HepG2 (cell line): Measurements from ENCODE around the gene RPEL1. TPM values are rescaled to one million over a fixed set of nuclear protein-coding genes. Genes with fewer than 3 reads are reported as not detected.

Source experiments
- ARNTL ChIP-seq: sonication (generic); formaldehyde crosslinking; IDR thresholded peaks from 2 replicates; pipeline ENCODE4 v1.4.0; 2020; ENCODE audit warnings: mild to moderate bottlenecking, missing genetic modification reagents
- HDAC2 ChIP-seq: sonication (generic); formaldehyde crosslinking; IDR thresholded peaks from 2 replicates; pipeline ENCODE4 v1.4.0; 2020; ENCODE audit warnings: missing genetic modification reagents
- HOXA9 ChIP-seq: sonication (generic); formaldehyde crosslinking; IDR thresholded peaks from 2 replicates; pipeline ENCODE4 v1.8.1; 2022; ENCODE audit warnings: missing genetic modification reagents, mild to moderate bottlenecking, moderate library complexity, borderline replicate concordance
- KAT8 ChIP-seq: IDR thresholded peaks from 2 replicates; pipeline ENCODE4 v1.6.1; 2016; ENCODE audit warnings: missing genetic modification reagents, missing compliant biosample characterization
- KDM5B ChIP-seq: sonication (generic); formaldehyde crosslinking; IDR thresholded peaks from 2 replicates; pipeline ENCODE4 v1.4.0; 2020; ENCODE audit warnings: missing genetic modification reagents, mild to moderate bottlenecking, borderline replicate concordance
- LCORL ChIP-seq, 2 experiments: fragments of 450-650 bp in 1 of 2; sonication (generic) in 1 of 2; formaldehyde crosslinking in 1 of 2; IDR thresholded peaks; 2 replicates each; pipeline versions ENCODE4 v1.5.0 to v1.6.1; 2017 to 2020; ENCODE audit warnings: antibody characterized with exemption in 1 of 2, missing genetic modification reagents in 1 of 2
- MAF1 ChIP-seq: sonication (generic); formaldehyde crosslinking; IDR thresholded peaks from 2 replicates; pipeline ENCODE4 v1.5.0; 2020; ENCODE audit warnings: missing genetic modification reagents, borderline replicate concordance
- MED1 ChIP-seq: sonication (generic); formaldehyde crosslinking; IDR thresholded peaks from 2 replicates; pipeline ENCODE4 v1.4.0; 2020; ENCODE audit warnings: missing genetic modification reagents
- MTA1 ChIP-seq: sonication (generic); formaldehyde crosslinking; IDR thresholded peaks from 2 replicates; pipeline ENCODE4 v1.4.0; 2020; ENCODE audit warnings: missing genetic modification reagents, mild to moderate bottlenecking, borderline replicate concordance
- RARA ChIP-seq: IDR thresholded peaks from 2 replicates; pipeline ENCODE4 v1.6.1; 2016; ENCODE audit warnings: missing genetic modification reagents, missing compliant biosample characterization
- RELA ChIP-seq: sonication (generic); formaldehyde crosslinking; IDR thresholded peaks from 2 replicates; pipeline ENCODE4 v1.4.0; 2020; ENCODE audit warnings: missing genetic modification reagents
- SRSF4 ChIP-seq: fragments of 200-400 bp; formaldehyde crosslinking; IDR thresholded peaks from one replicate; pipeline ENCODE4 v1.6.1; 2018; ENCODE audit warnings: mild to moderate bottlenecking, low read depth, low read length, moderate library complexity; ENCODE audit not compliant: poor library complexity, severe bottlenecking
- YY1 ChIP-seq: IDR thresholded peaks from 2 replicates; pipeline ENCODE4 v1.6.1; 2011; ENCODE audit warnings: low read length, low read depth, moderate library complexity, mild to moderate bottlenecking; ENCODE audit not compliant: insufficient read depth, insufficient replicate concordance
- ZGPAT ChIP-seq: IDR thresholded peaks from 2 replicates; pipeline ENCODE4 v1.6.1; 2016; ENCODE audit warnings: mild to moderate bottlenecking
- ZNF12 ChIP-seq: sonication (generic); formaldehyde crosslinking; IDR thresholded peaks from 2 replicates; pipeline ENCODE4 v1.5.0; 2020; ENCODE audit warnings: missing genetic modification reagents
- ZNF205 ChIP-seq: IDR thresholded peaks from 2 replicates; pipeline ENCODE4 v1.6.1; 2018; ENCODE audit warnings: missing biosample characterization, missing genetic modification reagents
- ZNF256 ChIP-seq: sonication (generic); formaldehyde crosslinking; conservative IDR thresholded peaks from 2 replicates; pipeline ENCODE4 v1.4.0; 2020; ENCODE audit warnings: missing genetic modification reagents
- ZNF354B ChIP-seq: sonication (generic); formaldehyde crosslinking; IDR thresholded peaks from 2 replicates; pipeline ENCODE4 v1.8.0; 2022; ENCODE audit warnings: mild to moderate bottlenecking, missing genetic modification reagents
- ZNF574 ChIP-seq: sonication (generic); formaldehyde crosslinking; IDR thresholded peaks from 2 replicates; pipeline ENCODE4 v1.4.0; 2020; ENCODE audit warnings: missing genetic modification reagents
- ZNF629 ChIP-seq: sonication (generic); formaldehyde crosslinking; conservative IDR thresholded peaks from 2 replicates; pipeline ENCODE4 v1.5.0; 2020; ENCODE audit warnings: missing genetic modification reagents
- ZNF670 ChIP-seq: sonication (generic); formaldehyde crosslinking; IDR thresholded peaks from 2 replicates; pipeline ENCODE4 v1.8.0; 2022; ENCODE audit warnings: mild to moderate bottlenecking, missing genetic modification reagents, borderline replicate concordance
- ZNF772 ChIP-seq: sonication (generic); formaldehyde crosslinking; IDR thresholded peaks from 2 replicates; pipeline ENCODE4 v1.5.0; 2020; ENCODE audit warnings: mild to moderate bottlenecking, missing genetic modification reagents
- ZNF878 ChIP-seq: sonication (generic); formaldehyde crosslinking; IDR thresholded peaks from 2 replicates; pipeline ENCODE4 v1.8.1; 2023; ENCODE audit warnings: mild to moderate bottlenecking, missing genetic modification reagents, moderate library complexity
- polyA plus RNA-seq, 8 experiments: library from polyadenylated mRNA; depleted of rRNA in 3 of 8; stranded (reverse) in 7 of 8; unstranded in 1 of 8; fragments of >200 nt; fragmentation: Illumina TruSeq in 4 of 8; extraction: Trizol in 4 of 8; gene quantifications; 2 replicates each; pipeline versions ENCODE4 v1.2.1 to v1.2.3, GENCODE V29; 2011 to 2016; ENCODE audit warnings: low read depth in 4 of 8, missing spikeins in 1 of 8, mixed read lengths in 1 of 8; ENCODE audit not compliant: insufficient read depth in 1 of 8
- total RNA-seq, 5 experiments: library from RNA; depleted of rRNA; stranded (reverse); fragments of >200 nt; fragmentation: Illumina TruSeq; extraction: Trizol; gene quantifications; 2 replicates each; pipeline ENCODE4 v1.2.3, GENCODE V29; 2016; ENCODE audit warnings: low read depth in 1 of 5
- TF ChIP-seq, protein P1 (sequence below): sonication (generic); formaldehyde crosslinking; IDR thresholded peaks from 2 replicates; pipeline ENCODE4 v1.5.1; 2020; ENCODE audit warnings: missing genetic modification reagents, mild to moderate bottlenecking, borderline replicate concordance
- TF ChIP-seq, protein P2 (sequence below): sonication (generic); formaldehyde crosslinking; IDR thresholded peaks from 2 replicates; pipeline ENCODE4 v1.5.0; 2020; ENCODE audit warnings: missing genetic modification reagents

The RPEL1 gene
- total and polyA plus RNA-seq, 2 of the 13 experiments (the other 11 are each of a cell fraction or from before 2014, with no cell fraction given) = 0.04 to 0.07 TPM

GRCh38 chr10:103231047-103231551, 14.6 kb upstream of the RPEL1 start (continued):
- TF ChIP-seq ZGPAT (peak; percentile 75), KDM5B (CRISPR knock-in tag) (no peak), KAT8 (CRISPR knock-in tag) (0 out of 2 replicates have a peak, but pooled peaks have one; percentile 16), HDAC2 (CRISPR knock-in tag) (peak; percentile 84), ZNF772 (no peak), SRSF4 (no peak), ZNF256 (no peak), ZNF12 (CRISPR knock-in tag) (no peak), MTA1 (CRISPR knock-in tag) (no peak; the same call in 1 of the 2 replicates), ZNF629 (CRISPR knock-in tag) (no peak), ZNF205 (CRISPR knock-in tag) (0 out of 2 replicates have a peak, but pooled peaks have one; percentile 44), ZNF878 (CRISPR knock-in tag) (0 out of 2 replicates have a peak, but pooled peaks have one; percentile 19), ARNTL (CRISPR knock-in tag) (no peak), ZNF670 (no peak), HOXA9 (CRISPR knock-in tag) (no peak), YY1 (no peak), LCORL (IDR thresholded peaks at IDR 0.05) (peak; percentile 79; the same call in 1 of the 2 replicates), LCORL (CRISPR knock-in tag; IDR thresholded peaks at IDR 0.05) (0 out of 2 replicates have a peak, but pooled peaks have one; percentile 32), MAF1 (CRISPR knock-in tag) (no peak), MED1 (peak; percentile 61; the same call in 1 of the 2 replicates), RARA (CRISPR knock-in tag) (peak; percentile 50; the same call in 1 of the 2 replicates), RELA (CRISPR knock-in tag) (no peak), ZNF354B (CRISPR knock-in tag) (no peak), ZNF574 (CRISPR knock-in tag) (no peak)
- TF ChIP-seq, protein P1, sequence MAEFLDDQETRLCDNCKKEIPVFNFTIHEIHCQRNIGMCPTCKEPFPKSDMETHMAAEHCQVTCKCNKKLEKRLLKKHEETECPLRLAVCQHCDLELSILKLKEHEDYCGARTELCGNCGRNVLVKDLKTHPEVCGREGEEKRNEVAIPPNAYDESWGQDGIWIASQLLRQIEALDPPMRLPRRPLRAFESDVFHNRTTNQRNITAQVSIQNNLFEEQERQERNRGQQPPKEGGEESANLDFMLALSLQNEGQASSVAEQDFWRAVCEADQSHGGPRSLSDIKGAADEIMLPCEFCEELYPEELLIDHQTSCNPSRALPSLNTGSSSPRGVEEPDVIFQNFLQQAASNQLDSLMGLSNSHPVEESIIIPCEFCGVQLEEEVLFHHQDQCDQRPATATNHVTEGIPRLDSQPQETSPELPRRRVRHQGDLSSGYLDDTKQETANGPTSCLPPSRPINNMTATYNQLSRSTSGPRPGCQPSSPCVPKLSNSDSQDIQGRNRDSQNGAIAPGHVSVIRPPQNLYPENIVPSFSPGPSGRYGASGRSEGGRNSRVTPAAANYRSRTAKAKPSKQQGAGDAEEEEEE = no peak
- TF ChIP-seq, protein P2, sequence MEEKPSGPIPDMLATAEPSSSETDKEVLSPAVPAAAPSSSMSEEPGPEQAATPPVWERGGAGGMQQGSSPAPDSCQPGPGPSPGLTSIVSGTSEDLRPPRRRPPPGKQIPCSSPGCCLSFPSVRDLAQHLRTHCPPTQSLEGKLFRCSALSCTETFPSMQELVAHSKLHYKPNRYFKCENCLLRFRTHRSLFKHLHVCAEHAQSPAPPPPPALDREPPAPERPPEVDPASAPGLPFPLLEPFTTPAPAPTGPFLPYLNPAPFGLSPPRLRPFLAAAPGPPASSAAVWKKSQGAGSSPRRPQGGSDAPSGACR = no peak
